K562 (cell line): ENCODE data around the gene GUCY2D. TPM values are rescaled to one million over a fixed set of nuclear protein-coding genes. Genes with fewer than 3 reads are reported as not detected.

Source experiments
- ATAC-seq: fragments of 200-7000 bp; cut with Tn5 transposase; 3 replicates; pipeline ENCODE4 v1.9.1; 2020; ENCODE audit warnings: moderate library complexity
- BruUV-seq: library from RNA; stranded (reverse); fragments of 400-500 nt; replicated peaks from 2 replicates; lab custom pipeline; 2021; lab: Mats Ljungman, UMichigan
- CTCF ChIA-PET: fragments of 300-600 bp; formaldehyde crosslinking; extraction: SDS; loops from one replicate; lab custom pipeline; 2021; ENCODE audit warnings: low intra/inter-chr PET ratio; lab: Yijun Ruan, JAX
- POLR2A ChIA-PET: fragments of 300-600, 350-650 bp; sonication (Branson Sonifier 250); formaldehyde crosslinking; extraction: SDS; loops from one replicate; lab custom pipeline; 2021; ENCODE audit warnings: antibody characterized with exemption, inconsistent platforms; lab: Yijun Ruan, JAX
- DNase-seq, 4 experiments: peaks; one replicate each; pipeline versions ENCODE4 v3.0.0 to v3.0.0-alpha.2; 2011 to 2018; ENCODE audit warnings: low spot score in 3 of 4, mixed read lengths in 3 of 4; ENCODE audit errors: extremely low read depth in 1 of 4
- FAIRE-seq: peaks from 2 replicates; lab custom pipeline; 2011; peaks lifted over from hg19 to GRCh38; lab: Jason Lieb, UNC
- H2AFZ ChIP-seq: 2 replicates; pipeline ENCODE4 v1.6.0; 2011; ENCODE audit warnings: low read depth, low read length, control low read depth, inconsistent platforms
- H3K27ac ChIP-seq: fragments of 200-600 bp; 3 replicates; pipeline ENCODE4 v1.8.0; 2011; ENCODE audit warnings: low read depth, mild to moderate bottlenecking, control low read depth, inconsistent platforms, low read length, moderate library complexity, mixed read lengths; ENCODE audit errors: extremely low read depth
- H3K27me3 ChIP-seq, 2 experiments: fragments of 300-600 bp in 1 of 2; 2 replicates in 1 of 2; 3 replicates in 1 of 2; pipeline versions ENCODE4 v1.6.0 to v1.8.0; 2011; ENCODE audit warnings: inconsistent platforms in 2 of 2, low read length in 2 of 2, mild to moderate bottlenecking in 1 of 2, mixed read lengths in 1 of 2, moderate library complexity in 1 of 2; ENCODE audit not compliant: control insufficient read depth in 2 of 2, insufficient read depth in 2 of 2
- H3K36me3 ChIP-seq: fragments of 300-600 bp; 3 replicates; pipeline ENCODE4 v1.8.0; 2011; ENCODE audit warnings: mild to moderate bottlenecking, low read length, inconsistent platforms; ENCODE audit not compliant: control insufficient read depth, insufficient read depth
- H3K4me1 ChIP-seq, 2 experiments: fragments of 200-600 bp in 1 of 2; replicated peaks in 1 of 2; 2 replicates in 1 of 2; 3 replicates in 1 of 2; pipeline versions ENCODE4 v1.5.1 to v1.8.0; 2011; ENCODE audit warnings: inconsistent platforms in 2 of 2, low read length in 2 of 2, mild to moderate bottlenecking in 1 of 2, mixed read lengths in 1 of 2, moderate library complexity in 1 of 2; ENCODE audit not compliant: control insufficient read depth in 2 of 2, insufficient read depth in 2 of 2
- H3K4me2 ChIP-seq: 2 replicates; pipeline ENCODE4 v1.6.1; 2011; ENCODE audit warnings: low read length, control low read depth, inconsistent platforms, mixed read lengths; ENCODE audit not compliant: insufficient read depth
- H3K4me3 ChIP-seq: fragments of 200-600 bp; sonication (generic), shearing (Covaris generic); 2 replicates; pipeline ENCODE4 v1.5.1; 2016; ENCODE audit warnings: control low read depth, inconsistent platforms
- H3K79me2 ChIP-seq: fragments of 200-600 bp; 3 replicates; pipeline ENCODE4 v1.8.0; 2011; ENCODE audit warnings: low read length, inconsistent platforms; ENCODE audit not compliant: control insufficient read depth, insufficient read depth
- H3K9ac ChIP-seq, 2 experiments: 2 replicates each; pipeline versions ENCODE4 v1.6.0 to v1.6.1; 2011; ENCODE audit warnings: low read depth in 2 of 2, low read length in 2 of 2, control low read depth in 1 of 2, inconsistent platforms in 1 of 2, mild to moderate bottlenecking in 1 of 2, mixed read lengths in 1 of 2; ENCODE audit not compliant: insufficient read depth in 1 of 2
- H3K9me1 ChIP-seq: one replicate; pipeline ENCODE4 v1.6.0; 2011; ENCODE audit warnings: inconsistent platforms, mild to moderate bottlenecking, low read length, moderate library complexity; ENCODE audit not compliant: control insufficient read depth, insufficient read depth
- H3K9me3 ChIP-seq: replicated peaks from 2 replicates; pipeline ENCODE4 v1.5.1; 2011; ENCODE audit warnings: low read depth, low read length, inconsistent platforms; ENCODE audit not compliant: control insufficient read depth, insufficient read depth
- H4K20me1 ChIP-seq: replicated peaks from 2 replicates; pipeline ENCODE4 v1.6.1; 2011; ENCODE audit warnings: low read length, inconsistent platforms, mixed read lengths; ENCODE audit not compliant: control insufficient read depth, insufficient read depth
- ARNT ChIP-seq, 2 experiments: fragments of 450-650 bp; IDR thresholded peaks; 2 replicates each; pipeline ENCODE4 v1.6.1; 2016; ENCODE audit warnings: mild to moderate bottlenecking in 1 of 2
- CGGBP1 ChIP-seq: fragments of 250-450 bp; sonication (Bioruptor Pico); IDR thresholded peaks from 2 replicates; pipeline ENCODE4 v1.9.0; 2021; ENCODE audit warnings: mild to moderate bottlenecking
- GTF2A2 ChIP-seq: IDR thresholded peaks from 2 replicates; pipeline ENCODE4 v1.6.1; 2016; ENCODE audit warnings: mild to moderate bottlenecking, missing genetic modification characterization, missing compliant biosample characterization
- HDAC8 ChIP-seq: fragments of 450-650 bp; IDR thresholded peaks from 2 replicates; pipeline ENCODE4 v1.6.1; 2016; ENCODE audit warnings: mild to moderate bottlenecking, missing genetic modification characterization, moderate library complexity, missing compliant biosample characterization
- ID3 ChIP-seq, 2 experiments: fragments of 250-450 bp in 1 of 2; fragments of 450-650 bp in 1 of 2; sonication (Bioruptor Pico) in 1 of 2; IDR thresholded peaks; 2 replicates each; pipeline versions ENCODE4 v1.6.1 to v1.8.0; 2016 to 2021; ENCODE audit warnings: mild to moderate bottlenecking in 2 of 2, moderate library complexity in 2 of 2, missing compliant biosample characterization in 1 of 2, missing genetic modification characterization in 1 of 2
- NCOA6 ChIP-seq: fragments of 450-650 bp; IDR thresholded peaks from 2 replicates; pipeline ENCODE4 v1.6.1; 2017; ENCODE audit warnings: mild to moderate bottlenecking
- RBM25 ChIP-seq: fragments of 200-400 bp; formaldehyde crosslinking; IDR thresholded peaks from 2 replicates; pipeline ENCODE4 v1.6.1; 2018; ENCODE audit warnings: low read length, low read depth, moderate library complexity; ENCODE audit not compliant: severe bottlenecking
- RBM39 ChIP-seq: fragments of 200-400 bp; formaldehyde crosslinking; optimal IDR thresholded peaks from 2 replicates; pipeline ENCODE3; 2018; ENCODE audit warnings: low read depth, low read length
- RFX7 ChIP-seq: fragments of 250-450 bp; sonication (Bioruptor Pico); IDR thresholded peaks from 2 replicates; pipeline ENCODE4 v1.5.1; 2021; ENCODE audit warnings: mild to moderate bottlenecking
- TAF7 ChIP-seq: fragments of 450-650 bp; IDR thresholded peaks from 2 replicates; pipeline ENCODE4 v1.6.1; 2016; ENCODE audit warnings: missing genetic modification characterization, missing compliant biosample characterization
- ZNF280B ChIP-seq: fragments of 250-450 bp; sonication (Bioruptor Pico); IDR thresholded peaks from 2 replicates; pipeline ENCODE4 v1.5.1; 2021; ENCODE audit warnings: mild to moderate bottlenecking
- WGBS: fragments of 100-300 bp; shearing (Covaris generic); methylation state at CpG from one replicate; pipeline ENCODE4 v1.1.6; 2016; ENCODE audit warnings: low coverage, mixed read lengths; ENCODE audit not compliant: insufficient coverage; ENCODE audit errors: missing lambda C conversion rate; 5-methylcytosine and 5-hydroxymethylcytosine counted together
- in situ Hi-C: fragments of 300-500 bp; cut with MboI; formaldehyde crosslinking; loops from 4 replicates; pipeline ENCODE4 v1.15.0; 2018; ENCODE audit warnings: inconsistent platforms, mixed read lengths
- intact Hi-C: fragments of 100-400 bp; cut with micrococcal nuclease; formaldehyde crosslinking; loops from 2 replicates; pipeline ENCODE4 v1.14.2; 2022
- polyA plus RNA-seq, 8 experiments: library from polyadenylated mRNA; depleted of rRNA in 4 of 8; stranded (reverse) in 5 of 8; unstranded in 3 of 8; fragments of >200 nt; fragmentation: Nextera tagmentation in 2 of 8; fragmentation: Illumina TruSeq in 1 of 8; extraction: Ambion mirVana in 2 of 8; extraction: Trizol in 1 of 8; gene quantifications; 2 replicates each; pipeline versions ENCODE4 v1.2.1 to v1.2.3, GENCODE V29; 2011 to 2014; ENCODE audit warnings: inconsistent platforms in 1 of 8, missing spikeins in 1 of 8
- total RNA-seq, 7 experiments: library from RNA; depleted of rRNA in 6 of 7; stranded (reverse); fragments of >200 nt in 6 of 7; fragmentation: Illumina TruSeq in 2 of 7; extraction: Trizol in 2 of 7; gene quantifications; 2 replicates each; pipeline versions ENCODE4 v1.2.1 to v1.2.3, GENCODE V29; 2011 to 2021; ENCODE audit warnings: low replicate concordance in 1 of 7
- TF ChIP-seq, protein P1 (sequence below): fragments of 450-650 bp; formaldehyde crosslinking; IDR thresholded peaks from 2 replicates; pipeline ENCODE4 v1.4.0; 2022; ENCODE audit warnings: mild to moderate bottlenecking, moderate library complexity
- TF ChIP-seq, protein P2 (sequence below), 2 experiments: fragments of 450-650 bp in 1 of 2; sonication (generic) in 1 of 2; formaldehyde crosslinking; conservative IDR thresholded peaks; 2 replicates each; pipeline versions ENCODE4 v1.4.0 to v1.8.1; 2020 to 2022; ENCODE audit warnings: mild to moderate bottlenecking in 1 of 2, missing genetic modification reagents in 1 of 2
- TF ChIP-seq, protein P3 (sequence below): fragments of 250-450 bp; sonication (Bioruptor Pico); IDR thresholded peaks from 2 replicates; pipeline ENCODE4 v1.5.0; 2020; ENCODE audit warnings: mild to moderate bottlenecking, borderline replicate concordance
- TF ChIP-seq, protein P4 (sequence below): fragments of 450-650 bp; formaldehyde crosslinking; conservative IDR thresholded peaks from 2 replicates; pipeline ENCODE4 v1.4.0; 2022; ENCODE audit warnings: mild to moderate bottlenecking, missing genetic modification characterization

Gene GUCY2D
- total and polyA plus RNA-seq, 9 of the 15 experiments (the other 6 are each of a cell fraction or from before 2014, with no cell fraction given): 0.05 TPM; not detected in 8

GRCh38 chr17:8019166-8019565 is 16.8 kb downstream of the GUCY2D start:
- in situ Hi-C loops: no loop called here
- no TSS peak for BruUV-seq
- ChIA-PET POLR2A (interaction anchor here (0.5 kb wide), 1 partner anchor 66 kb away, joined by 3 read pairs; no protein-coding TSS in a partner anchor), CTCF (interaction anchor here (3.1 kb wide), 1 partner anchor 22 kb away, joined by 17 read pairs; no protein-coding TSS in a partner anchor)
- DNase-seq: no peak
- Histone ChIP-seq H3K9me1 (no peaks in the 10 kb centered on the region), H3K9me3 (no peaks in the 10 kb centered on the region), H4K20me1 (no peaks in the 10 kb centered on the region), H3K27ac (no peak overlapping the region), H3K36me3 (no peaks in the 10 kb centered on the region), H3K4me2 (no peak overlapping the region), H3K27me3 (peaks cover 6 to 57% of the 10 kb centered on the region in 2 experiments; a peak in 4 of 5 replicates), H3K4me1 (peaks cover 0 to 13% of the 10 kb centered on the region in 2 experiments; a peak in 2 of 5 replicates), H3K4me3 (no peak overlapping the region), H3K9ac (no peak overlapping the region), H2AFZ (no peak overlapping the region), H3K79me2 (no peaks in the 10 kb centered on the region)
- 19% methylated on average over 4 of the region's 5 CpGs for WGBS
- ATAC-seq: no peak
- intact Hi-C loops: no loop called here
- no peak for FAIRE-seq
- TF ChIP-seq RFX7: no peak
- TF ChIP-seq CGGBP1 (CRISPR knock-in tag): no peak
- TF ChIP-seq GTF2A2: no peak
- no peak for TF ChIP-seq ZNF280B (CRISPR knock-in tag)
- TF ChIP-seq HDAC8 (tag): no peak
- TF ChIP-seq ARNT (IDR thresholded peaks at IDR 0.05): no peak
- no peak for TF ChIP-seq RBM39
- TF ChIP-seq, protein P1, sequence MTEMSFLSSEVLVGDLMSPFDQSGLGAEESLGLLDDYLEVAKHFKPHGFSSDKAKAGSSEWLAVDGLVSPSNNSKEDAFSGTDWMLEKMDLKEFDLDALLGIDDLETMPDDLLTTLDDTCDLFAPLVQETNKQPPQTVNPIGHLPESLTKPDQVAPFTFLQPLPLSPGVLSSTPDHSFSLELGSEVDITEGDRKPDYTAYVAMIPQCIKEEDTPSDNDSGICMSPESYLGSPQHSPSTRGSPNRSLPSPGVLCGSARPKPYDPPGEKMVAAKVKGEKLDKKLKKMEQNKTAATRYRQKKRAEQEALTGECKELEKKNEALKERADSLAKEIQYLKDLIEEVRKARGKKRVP (CRISPR knock-in tag): no peak
- TF ChIP-seq NCOA6: no peak
- TF ChIP-seq, protein P2, sequence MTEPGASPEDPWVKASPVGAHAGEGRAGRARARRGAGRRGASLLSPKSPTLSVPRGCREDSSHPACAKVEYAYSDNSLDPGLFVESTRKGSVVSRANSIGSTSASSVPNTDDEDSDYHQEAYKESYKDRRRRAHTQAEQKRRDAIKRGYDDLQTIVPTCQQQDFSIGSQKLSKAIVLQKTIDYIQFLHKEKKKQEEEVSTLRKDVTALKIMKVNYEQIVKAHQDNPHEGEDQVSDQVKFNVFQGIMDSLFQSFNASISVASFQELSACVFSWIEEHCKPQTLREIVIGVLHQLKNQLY (CRISPR knock-in tag; conservative IDR thresholded peaks at IDR 0.05): no peak
- no peak for TF ChIP-seq ID3 (CRISPR knock-in tag; IDR thresholded peaks at IDR 0.05)
- no peak for TF ChIP-seq ID3 (tag; IDR thresholded peaks at IDR 0.05)
- TF ChIP-seq, protein P3, sequence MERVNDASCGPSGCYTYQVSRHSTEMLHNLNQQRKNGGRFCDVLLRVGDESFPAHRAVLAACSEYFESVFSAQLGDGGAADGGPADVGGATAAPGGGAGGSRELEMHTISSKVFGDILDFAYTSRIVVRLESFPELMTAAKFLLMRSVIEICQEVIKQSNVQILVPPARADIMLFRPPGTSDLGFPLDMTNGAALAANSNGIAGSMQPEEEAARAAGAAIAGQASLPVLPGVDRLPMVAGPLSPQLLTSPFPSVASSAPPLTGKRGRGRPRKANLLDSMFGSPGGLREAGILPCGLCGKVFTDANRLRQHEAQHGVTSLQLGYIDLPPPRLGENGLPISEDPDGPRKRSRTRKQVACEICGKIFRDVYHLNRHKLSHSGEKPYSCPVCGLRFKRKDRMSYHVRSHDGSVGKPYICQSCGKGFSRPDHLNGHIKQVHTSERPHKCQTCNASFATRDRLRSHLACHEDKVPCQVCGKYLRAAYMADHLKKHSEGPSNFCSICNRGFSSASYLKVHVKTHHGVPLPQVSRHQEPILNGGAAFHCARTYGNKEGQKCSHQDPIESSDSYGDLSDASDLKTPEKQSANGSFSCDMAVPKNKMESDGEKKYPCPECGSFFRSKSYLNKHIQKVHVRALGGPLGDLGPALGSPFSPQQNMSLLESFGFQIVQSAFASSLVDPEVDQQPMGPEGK (CRISPR knock-in tag): no peak
- TF ChIP-seq, protein P4, sequence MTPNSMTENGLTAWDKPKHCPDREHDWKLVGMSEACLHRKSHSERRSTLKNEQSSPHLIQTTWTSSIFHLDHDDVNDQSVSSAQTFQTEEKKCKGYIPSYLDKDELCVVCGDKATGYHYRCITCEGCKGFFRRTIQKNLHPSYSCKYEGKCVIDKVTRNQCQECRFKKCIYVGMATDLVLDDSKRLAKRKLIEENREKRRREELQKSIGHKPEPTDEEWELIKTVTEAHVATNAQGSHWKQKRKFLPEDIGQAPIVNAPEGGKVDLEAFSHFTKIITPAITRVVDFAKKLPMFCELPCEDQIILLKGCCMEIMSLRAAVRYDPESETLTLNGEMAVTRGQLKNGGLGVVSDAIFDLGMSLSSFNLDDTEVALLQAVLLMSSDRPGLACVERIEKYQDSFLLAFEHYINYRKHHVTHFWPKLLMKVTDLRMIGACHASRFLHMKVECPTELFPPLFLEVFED (CRISPR knock-in tag): no peak
- TF ChIP-seq RBM25: no peak
- no peak for TF ChIP-seq TAF7 (tag)
